ENCODE measurements around the gene DIS3L.
"Not testable (repeated sequence)": the region's sequence is repeated elsewhere in the genome, so short reads cannot be mapped to it uniquely, and the experiment has no call there.

DIS3L gene

GRCh38 chr15:66254951-66255676 lies 38.3 kb upstream of the DIS3L start:
- Mint-ChIP-seq H3K27me3 (ENCODE audit: low read depth) (peaks cover 91% of the 10 kb centered on the region), H3K36me3 (ENCODE audit: low read depth) (no peaks in the 10 kb centered on the region), H3K4me1 (peaks cover 8% of the 10 kb centered on the region), H3K9me3 (no peaks in the 10 kb centered on the region), H3K4me3 (peak overlapping the region; percentile 60 to 82 (median 67)), H3K27ac (no peak overlapping the region)
- TF ChIP-seq CTCF (IDR thresholded peaks at IDR 0.05; ENCODE audit: unreplicated experiment in 3 of 3) = no peak

DNA sequence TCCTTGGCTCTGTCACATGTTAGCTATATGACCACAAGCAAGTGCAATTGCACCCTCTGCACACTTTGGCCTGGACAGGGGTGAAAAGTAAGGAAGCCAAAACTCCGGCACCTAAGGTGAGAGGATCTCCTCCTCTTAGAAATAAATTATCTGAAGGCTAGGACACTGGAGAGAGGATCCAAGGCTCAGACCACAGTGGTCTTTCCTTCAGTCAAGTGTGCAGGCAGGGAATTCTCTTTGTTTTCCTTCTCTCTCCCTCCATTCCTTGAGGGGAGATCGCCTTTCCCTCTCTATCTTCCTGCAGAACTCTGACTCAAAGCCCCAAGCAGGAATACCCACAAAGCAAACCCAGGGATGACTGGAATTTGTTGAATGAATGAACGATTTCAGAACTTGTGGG lies 36.7 kb upstream of the DIS3L start:
- H3K4me3 Mint-ChIP-seq = no peak overlapping the region
- no peak overlapping the region for H3K27ac Mint-ChIP-seq
- peaks cover 8% of the 10 kb centered on the region for H3K4me1 Mint-ChIP-seq
- H3K36me3 Mint-ChIP-seq (ENCODE audit: low read depth) = no peaks in the 10 kb centered on the region
- no peak for TF ChIP-seq CTCF (IDR thresholded peaks at IDR 0.05; ENCODE audit: unreplicated experiment in 3 of 3)
- H3K9me3 Mint-ChIP-seq = peaks cover under 1% of the 10 kb centered on the region
- H3K27me3 Mint-ChIP-seq (ENCODE audit: low read depth) = peaks cover 81% of the 10 kb centered on the region

GRCh38 chr15:66261056-66261455 lies 32.3 kb upstream of the DIS3L start:
- TF ChIP-seq CTCF (IDR thresholded peaks at IDR 0.05; ENCODE audit: unreplicated experiment in 3 of 3) = no peak
- no peaks in the 10 kb centered on the region for H3K4me1 Mint-ChIP-seq
- H3K36me3 Mint-ChIP-seq (ENCODE audit: low read depth) = no peaks in the 10 kb centered on the region
- H3K9me3 Mint-ChIP-seq = peaks cover 12% of the 10 kb centered on the region
- peaks cover 60% of the 10 kb centered on the region for H3K27me3 Mint-ChIP-seq (ENCODE audit: low read depth)
- H3K27ac Mint-ChIP-seq = no peak overlapping the region
- no peak overlapping the region for H3K4me3 Mint-ChIP-seq

GRCh38 chr15:66262837-66263236 lies 30.5 kb upstream of the DIS3L start:
- Mint-ChIP-seq H3K9me3 (peaks cover 12% of the 10 kb centered on the region), H3K27me3 (ENCODE audit: low read depth) (peaks cover 43% of the 10 kb centered on the region)
- H3K27ac Mint-ChIP-seq; H3K4me3 Mint-ChIP-seq; H3K36me3 Mint-ChIP-seq (ENCODE audit: low read depth); H3K4me1 Mint-ChIP-seq: not testable (repeated sequence)

GRCh38 chr15:66264859-66265513 lies 28.4 kb upstream of the DIS3L start:
- no peaks in the 10 kb centered on the region for H3K4me1 Mint-ChIP-seq
- H3K4me3 Mint-ChIP-seq = no peak overlapping the region
- H3K9me3 Mint-ChIP-seq = peaks cover 12% of the 10 kb centered on the region
- peaks cover 30% of the 10 kb centered on the region for H3K27me3 Mint-ChIP-seq (ENCODE audit: low read depth)
- no peaks in the 10 kb centered on the region for H3K36me3 Mint-ChIP-seq (ENCODE audit: low read depth)
- no peak for TF ChIP-seq CTCF (IDR thresholded peaks at IDR 0.05; ENCODE audit: unreplicated experiment in 3 of 3)
- H3K27ac Mint-ChIP-seq = no peak overlapping the region

DNA sequence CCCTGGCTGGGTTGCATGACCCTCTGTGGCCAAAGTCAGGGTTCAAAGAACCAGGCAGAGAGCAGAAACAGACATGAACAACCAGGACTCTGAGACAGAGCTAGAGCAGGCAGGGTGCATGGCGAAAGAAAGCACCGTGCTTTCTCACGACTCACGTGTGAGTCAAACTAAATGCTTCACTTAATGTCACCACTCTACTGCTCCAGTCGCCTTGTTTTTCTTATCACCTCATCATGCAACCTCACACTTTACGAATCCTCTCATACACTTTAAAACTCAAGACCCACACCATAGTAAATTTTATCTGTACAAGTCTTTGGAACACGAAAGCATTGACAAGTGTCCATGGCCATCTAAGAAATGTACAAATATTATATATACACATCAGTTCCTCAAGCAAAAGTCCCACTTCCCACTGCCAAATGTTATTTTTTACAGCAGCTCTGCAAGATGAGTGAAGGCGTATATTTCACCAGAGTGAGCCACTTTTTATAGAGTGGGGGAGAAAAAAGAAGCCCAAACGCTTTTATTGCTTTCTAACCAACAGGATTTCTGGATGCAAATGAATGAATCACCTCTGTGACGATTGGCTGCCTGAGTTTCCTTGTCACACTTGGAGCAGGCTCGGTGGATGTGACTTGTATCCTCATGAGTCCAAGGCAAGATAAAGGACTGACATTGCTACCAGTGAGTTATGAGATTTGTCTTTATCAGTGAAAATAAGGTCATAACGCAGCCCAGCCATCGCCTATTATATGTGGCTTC lies 23.9 kb upstream of the DIS3L start:
- Mint-ChIP-seq H3K4me3 (no peak overlapping the region), H3K4me1 (no peaks in the 10 kb centered on the region), H3K9me3 (no peaks in the 10 kb centered on the region), H3K27ac (peak overlapping the region in 1 of 3 experiments; percentile 0), H3K36me3 (ENCODE audit: low read depth) (no peaks in the 10 kb centered on the region), H3K27me3 (ENCODE audit: low read depth) (peaks cover 7% of the 10 kb centered on the region)
- no peak for TF ChIP-seq CTCF (IDR thresholded peaks at IDR 0.05; ENCODE audit: unreplicated experiment in 3 of 3)
